AG10803 (cell line): ENCODE data around the gene ANKLE1.
"Not testable (repeated sequence)": the region's sequence is repeated elsewhere in the genome, so short reads cannot be mapped to it uniquely, and the experiment has no call there.

Source experiments
- DNase-seq: peaks from one replicate; pipeline ENCODE4 v3.0.0; 2010; ENCODE audit warnings: low read depth
- H3K4me3 ChIP-seq: 2 replicates; pipeline ENCODE4 v1.5.1; 2011; ENCODE audit warnings: mild to moderate bottlenecking, low read length, control low read depth
- CTCF ChIP-seq: conservative IDR thresholded peaks from 2 replicates; pipeline ENCODE4 v1.5.1; 2011; ENCODE audit warnings: mild to moderate bottlenecking, low read length, control low read depth, inconsistent platforms

The ANKLE1 gene

GRCh38 chr19:17268754-17269153 lies 12.9 kb upstream of the ANKLE1 start:
- no peak for TF ChIP-seq CTCF
- no peak for DNase-seq
- H3K4me3 ChIP-seq: no peak overlapping the region

- not testable (repeated sequence) for DNase-seq, H3K4me3 ChIP-seq
Observed at GRCh38 chr19:17274892-17275291, 6.8 kb upstream of the ANKLE1 start.

- no peak for DNase-seq
- TF ChIP-seq CTCF: no peak
- no peak overlapping the region for H3K4me3 ChIP-seq
Observed at GRCh38 chr19:17275441-17276175, 6.1 kb upstream of the ANKLE1 start.

GRCh38 chr19:17279436-17279835 lies 2.3 kb upstream of the ANKLE1 start:
- no peak for DNase-seq
- no peak for TF ChIP-seq CTCF
- H3K4me3 ChIP-seq: no peak overlapping the region

- H3K4me3 ChIP-seq: peak overlapping the region; percentile 45
- TF ChIP-seq CTCF: peak; percentile 70
- DNase-seq: peak; percentile 60
Observed at GRCh38 chr19:17282488-17283125, 906 bp downstream of the ANKLE1 start.

GRCh38 chr19:17283504-17283996 lies 1.8 kb downstream of the ANKLE1 start:
- no peak for DNase-seq
- no peak overlapping the region for H3K4me3 ChIP-seq
- TF ChIP-seq CTCF: no peak

GRCh38 chr19:17285415-17286135 lies 3.9 kb downstream of the ANKLE1 start:
- no peak for DNase-seq
- H3K4me3 ChIP-seq: no peak overlapping the region
- TF ChIP-seq CTCF: no peak
